Tibial artery (tissue), 4 donors: Measurements from ENCODE around the gene TRAPPC4.
A peak's percentile ranks its signal among the peaks of the same experiment; 100 is the strongest.

Experiments used
- DNase-seq, 2 donors: peaks; one replicate each; pipeline ENCODE4 v3.0.0-alpha.2; 2019
- H3K27ac ChIP-seq, 2 donors: fragments of 200-600 bp; sonication (generic) in 1 of 2; 1 replicate in 1 of 2; 2 replicates in 1 of 2; pipeline ENCODE4 v1.5.1; 2018 to 2019; ENCODE audit warnings: mild to moderate bottlenecking in 1 of 2
- H3K27me3 ChIP-seq, 2 donors: fragments of 200-600 bp; sonication (generic) in 1 of 2; one replicate each; pipeline versions ENCODE4 v1.5.1 to v1.6.0; 2016 to 2019
- H3K36me3 ChIP-seq, 3 donors: fragments of 200-600 bp; sonication (generic) in 2 of 3; one replicate each; pipeline ENCODE4 v1.5.1; 2016 to 2019; ENCODE audit warnings: mild to moderate bottlenecking in 2 of 3
- H3K4me1 ChIP-seq, 4 donors: fragments of 200-600 bp; sonication (generic) in 2 of 4; 1 replicate in 3 of 4; 2 replicates in 1 of 4; pipeline ENCODE4 v1.5.1; 2016 to 2019
- H3K4me3 ChIP-seq, 2 donors: fragments of 200-600 bp; sonication (generic) in 1 of 2; 1 replicate in 1 of 2; 2 replicates in 1 of 2; pipeline ENCODE4 v1.5.1; 2018 to 2019; ENCODE audit warnings: mild to moderate bottlenecking in 2 of 2
- H3K9me3 ChIP-seq, 3 donors: fragments of 200-600 bp; sonication (generic) in 1 of 3; one replicate each; pipeline ENCODE4 v1.5.1; 2016 to 2019
- intact Hi-C: fragments of 100-400 bp; cut with DNase I; formaldehyde crosslinking; loops from one replicate; pipeline ENCODE4 v1.15.0; 2023; ENCODE audit warnings: low total_unique reads
- TF ChIP-seq, protein P1 (sequence below), 2 experiments: fragments of 200-600 bp in 1 of 2; fragments of 450-650 bp in 1 of 2; IDR thresholded peaks; one replicate each; pipeline ENCODE4 v1.5.1; 2017 to 2019; ENCODE audit warnings: antibody characterized with exemption in 2 of 2, mild to moderate bottlenecking in 1 of 2, moderate library complexity in 1 of 2

The TRAPPC4 gene

DNA sequence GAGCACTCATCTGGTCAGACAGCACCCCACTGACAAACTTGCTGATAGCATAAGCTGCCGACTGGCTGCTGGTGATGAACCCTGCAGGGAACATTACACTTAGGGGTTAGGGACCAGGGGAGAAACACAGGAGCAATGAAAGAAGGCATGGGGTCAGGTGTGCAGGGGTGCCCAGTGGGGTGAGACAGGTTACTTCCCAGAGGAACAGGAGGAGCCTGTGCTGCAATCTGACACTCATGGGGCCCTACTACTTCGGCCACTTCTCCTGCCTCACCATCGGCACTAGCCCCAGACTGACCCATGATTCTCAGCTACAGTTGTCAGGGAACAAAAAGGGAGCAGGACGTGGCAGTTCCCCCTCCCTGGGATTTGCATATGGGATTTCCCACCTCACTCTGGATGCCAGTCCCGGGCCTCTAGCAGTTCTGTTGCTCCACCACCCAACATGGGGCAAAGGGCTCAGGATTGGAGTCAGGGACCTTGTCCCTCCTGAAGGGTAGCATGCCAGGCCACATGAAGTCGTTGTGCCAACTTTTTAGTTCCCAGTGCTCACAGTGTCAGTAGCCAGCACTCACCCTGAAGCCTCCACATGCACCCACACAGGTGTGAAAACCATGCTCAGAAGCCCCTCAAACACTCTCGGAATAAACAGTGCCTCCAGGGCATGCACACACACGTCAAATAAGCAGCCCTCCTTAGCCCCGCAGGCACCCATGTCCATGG lies 9.9 kb downstream of the TRAPPC4 start:
- intact Hi-C loops: no loop called here
- no peak for DNase-seq
- no peak overlapping the region for H3K4me3 ChIP-seq
- H3K36me3 ChIP-seq: peaks cover 0 to 44% (median 15%) of the 10 kb centered on the region in 3 donors
- H3K4me1 ChIP-seq: peaks cover 0 to 29% (median 10%) of the 10 kb centered on the region in 4 donors
- H3K9me3 ChIP-seq: no peaks in the 10 kb centered on the region
- TF ChIP-seq, protein P1, sequence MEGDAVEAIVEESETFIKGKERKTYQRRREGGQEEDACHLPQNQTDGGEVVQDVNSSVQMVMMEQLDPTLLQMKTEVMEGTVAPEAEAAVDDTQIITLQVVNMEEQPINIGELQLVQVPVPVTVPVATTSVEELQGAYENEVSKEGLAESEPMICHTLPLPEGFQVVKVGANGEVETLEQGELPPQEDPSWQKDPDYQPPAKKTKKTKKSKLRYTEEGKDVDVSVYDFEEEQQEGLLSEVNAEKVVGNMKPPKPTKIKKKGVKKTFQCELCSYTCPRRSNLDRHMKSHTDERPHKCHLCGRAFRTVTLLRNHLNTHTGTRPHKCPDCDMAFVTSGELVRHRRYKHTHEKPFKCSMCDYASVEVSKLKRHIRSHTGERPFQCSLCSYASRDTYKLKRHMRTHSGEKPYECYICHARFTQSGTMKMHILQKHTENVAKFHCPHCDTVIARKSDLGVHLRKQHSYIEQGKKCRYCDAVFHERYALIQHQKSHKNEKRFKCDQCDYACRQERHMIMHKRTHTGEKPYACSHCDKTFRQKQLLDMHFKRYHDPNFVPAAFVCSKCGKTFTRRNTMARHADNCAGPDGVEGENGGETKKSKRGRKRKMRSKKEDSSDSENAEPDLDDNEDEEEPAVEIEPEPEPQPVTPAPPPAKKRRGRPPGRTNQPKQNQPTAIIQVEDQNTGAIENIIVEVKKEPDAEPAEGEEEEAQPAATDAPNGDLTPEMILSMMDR (IDR thresholded peaks at IDR 0.05): no peak
- H3K27me3 ChIP-seq: no peaks in the 10 kb centered on the region
- H3K27ac ChIP-seq: no peak overlapping the region

DNA sequence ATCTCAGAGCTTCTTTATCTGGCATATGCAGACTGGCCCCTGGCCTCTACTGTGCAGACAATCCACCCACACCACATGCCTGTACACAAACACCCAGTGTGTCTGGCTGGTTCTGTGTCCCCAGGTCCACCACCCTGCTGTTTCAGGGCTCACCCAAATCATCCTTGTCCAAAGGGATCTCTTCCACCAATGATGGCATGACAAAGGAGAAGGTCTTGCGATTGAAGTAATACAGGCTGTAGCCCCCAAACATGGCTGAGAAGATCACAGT lies 10.4 kb downstream of the TRAPPC4 start:
- Histone ChIP-seq H3K4me3 (no peak overlapping the region), H3K27ac (no peak overlapping the region), H3K4me1 (peaks cover 0 to 29% (median 10%) of the 10 kb centered on the region in 4 donors)

DNA sequence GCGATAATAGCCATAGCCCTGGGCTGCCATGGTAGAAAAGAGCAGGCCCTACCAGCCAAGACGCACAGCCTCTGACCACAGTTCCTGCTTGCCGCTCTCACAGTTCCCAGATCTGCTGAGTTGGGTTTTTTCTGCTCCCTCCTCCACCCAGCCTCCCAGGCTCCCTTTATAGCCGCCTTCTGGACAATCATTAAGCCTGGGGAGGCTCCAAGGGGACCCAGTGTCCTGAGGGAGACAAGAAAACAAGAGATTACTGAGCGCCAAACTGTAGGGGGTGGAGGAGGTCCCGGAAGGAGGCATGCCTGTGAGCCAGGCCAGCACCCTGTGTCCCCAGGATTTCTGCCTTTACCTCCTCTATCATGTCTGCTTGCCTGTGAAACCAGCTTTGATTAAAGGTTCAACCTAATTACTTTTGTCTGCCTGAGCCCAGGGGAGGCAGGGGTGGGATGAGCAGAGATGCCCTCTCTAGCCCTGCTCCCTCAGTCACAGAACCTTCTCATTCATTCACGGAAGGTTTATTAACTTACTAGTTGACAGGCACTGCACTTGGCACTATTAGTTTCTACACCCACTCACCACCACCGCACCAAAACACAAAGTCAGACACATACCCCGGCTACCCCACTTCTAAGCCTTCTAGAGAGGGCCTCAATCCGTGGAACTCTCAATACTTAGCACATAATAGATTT lies 10.9 kb downstream of the TRAPPC4 start:
- intact Hi-C loops: no loop called here
- H3K27ac ChIP-seq: peak overlapping the region; percentile 78 to 80

More for the DNA sequence above, 10.4 kb downstream of the TRAPPC4 start:
- Histone ChIP-seq H3K36me3 (peaks cover 0 to 39% (median 10%) of the 10 kb centered on the region in 3 donors), H3K27me3 (no peaks in the 10 kb centered on the region), H3K9me3 (no peaks in the 10 kb centered on the region)
- DNase-seq: no peak
- intact Hi-C loops: no loop called here
- TF ChIP-seq, protein P1 (IDR thresholded peaks at IDR 0.05): no peak

DNA sequence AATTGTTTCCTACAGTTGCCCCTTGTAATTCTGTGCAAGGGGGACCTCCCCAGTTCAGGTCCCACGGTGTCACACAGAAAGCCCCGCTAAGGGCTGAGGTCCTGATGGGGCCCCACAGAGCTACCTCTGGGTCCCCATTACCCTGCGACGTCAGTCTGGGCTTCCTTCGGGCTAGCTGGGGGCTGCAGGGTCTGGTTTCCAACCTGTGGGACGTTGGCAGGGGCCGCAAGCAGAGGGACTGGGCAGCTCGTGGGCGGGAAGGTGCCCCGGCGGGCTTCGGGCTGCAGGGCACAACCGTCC lies 11.4 kb downstream of the TRAPPC4 start:
- no peak for DNase-seq
- intact Hi-C loops: no loop called here
- H3K27ac ChIP-seq: peak overlapping the region; percentile 78 to 80

More for the DNA sequence above, 10.9 kb downstream of the TRAPPC4 start:
- Histone ChIP-seq H3K36me3 (peaks cover 0 to 34% (median 5%) of the 10 kb centered on the region in 3 donors), H3K4me1 (peaks cover 0 to 25% (median 10%) of the 10 kb centered on the region in 4 donors), H3K27me3 (no peaks in the 10 kb centered on the region), H3K4me3 (peak overlapping the region; percentile 74 to 91), H3K9me3 (no peaks in the 10 kb centered on the region)
- DNase-seq: peak in 1 of 2 donors; percentile 34
- TF ChIP-seq, protein P1 (IDR thresholded peaks at IDR 0.05): no peak

DNA sequence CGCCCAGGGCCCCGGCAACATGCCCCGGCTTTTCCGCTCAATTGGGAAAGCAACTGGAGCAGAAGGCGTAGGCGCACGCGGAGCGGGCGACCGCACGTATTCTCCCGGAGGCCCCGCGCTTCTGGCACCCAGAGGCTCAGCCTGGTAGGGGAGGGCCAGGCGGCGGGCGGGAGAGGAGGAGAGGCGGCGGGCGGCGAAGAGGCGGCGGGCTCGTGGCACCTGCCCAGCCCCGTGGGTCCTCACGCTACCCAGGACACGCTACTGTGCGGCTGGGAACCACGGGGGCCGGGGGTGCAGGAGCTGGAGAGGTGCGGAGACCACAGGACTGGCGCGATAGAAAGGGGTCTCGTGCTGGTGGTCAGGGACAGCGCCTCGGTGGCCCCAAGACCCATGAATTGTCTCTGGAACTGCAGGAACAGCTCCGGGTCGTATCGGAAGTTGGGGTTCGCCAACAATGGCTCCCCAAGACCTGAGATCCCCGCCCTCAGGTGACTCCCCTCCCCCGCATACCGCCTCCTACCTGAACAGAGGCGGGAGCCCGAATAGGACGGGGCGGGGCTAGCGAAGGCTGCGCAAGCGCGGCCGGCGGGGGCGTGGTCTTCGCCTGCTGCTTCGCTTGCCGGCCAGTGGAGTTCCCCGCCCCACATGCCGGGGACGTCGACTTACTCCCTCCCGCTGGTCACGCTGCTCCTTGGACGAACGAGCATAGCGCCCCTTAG lies 11.9 kb downstream of the TRAPPC4 start, which contains the start of gene SLC37A4:
Gene SLC37A4 (minus strand): TSS at position 549 of the 719 bp plus-strand sequence.
- Histone ChIP-seq H3K27ac (peak within 1 kb of the TSS; percentile 78 to 80), H3K4me1 (peaks cover 0 to 18% (median 10%) of the 10 kb centered on the region in 4 donors), H3K36me3 (peaks cover 0 to 24% (median 0%) of the 10 kb centered on the region in 3 donors), H3K27me3 (no peaks in the 10 kb centered on the region), H3K9me3 (no peaks in the 10 kb centered on the region), H3K4me3 (peak within 1 kb of the TSS; percentile 74 to 91)
- peak; percentile 98 to 99 for DNase-seq
- TF ChIP-seq, protein P1 (IDR thresholded peaks at IDR 0.05): peak; percentile 80 to 92
- intact Hi-C loops: no loop called here

More for the DNA sequence above, 11.4 kb downstream of the TRAPPC4 start:
- Histone ChIP-seq H3K9me3 (no peaks in the 10 kb centered on the region), H3K27me3 (no peaks in the 10 kb centered on the region), H3K36me3 (peaks cover 0 to 29% (median 1%) of the 10 kb centered on the region in 3 donors), H3K4me3 (peak overlapping the region; percentile 74 to 91), H3K4me1 (peaks cover 0 to 22% (median 10%) of the 10 kb centered on the region in 4 donors)
- TF ChIP-seq, protein P1 (IDR thresholded peaks at IDR 0.05): no peak
